GM12865 (cell line): ENCODE results near the gene MIOX.

Experiments
- DNase-seq: peaks from one replicate; pipeline ENCODE4 v3.0.0; 2010; ENCODE audit warnings: low read depth
- H3K4me3 ChIP-seq: 2 replicates; pipeline ENCODE4 v1.5.1; 2011; ENCODE audit warnings: mild to moderate bottlenecking, low read depth, low read length, control low read depth
- TF ChIP-seq, protein P1 (sequence below): IDR thresholded peaks from 2 replicates; pipeline ENCODE4 v1.5.1; 2011; ENCODE audit warnings: low read length, control low read depth, low read depth, inconsistent platforms; ENCODE audit not compliant: insufficient read depth; ENCODE audit errors: missing control alignments

The MIOX gene

DNA sequence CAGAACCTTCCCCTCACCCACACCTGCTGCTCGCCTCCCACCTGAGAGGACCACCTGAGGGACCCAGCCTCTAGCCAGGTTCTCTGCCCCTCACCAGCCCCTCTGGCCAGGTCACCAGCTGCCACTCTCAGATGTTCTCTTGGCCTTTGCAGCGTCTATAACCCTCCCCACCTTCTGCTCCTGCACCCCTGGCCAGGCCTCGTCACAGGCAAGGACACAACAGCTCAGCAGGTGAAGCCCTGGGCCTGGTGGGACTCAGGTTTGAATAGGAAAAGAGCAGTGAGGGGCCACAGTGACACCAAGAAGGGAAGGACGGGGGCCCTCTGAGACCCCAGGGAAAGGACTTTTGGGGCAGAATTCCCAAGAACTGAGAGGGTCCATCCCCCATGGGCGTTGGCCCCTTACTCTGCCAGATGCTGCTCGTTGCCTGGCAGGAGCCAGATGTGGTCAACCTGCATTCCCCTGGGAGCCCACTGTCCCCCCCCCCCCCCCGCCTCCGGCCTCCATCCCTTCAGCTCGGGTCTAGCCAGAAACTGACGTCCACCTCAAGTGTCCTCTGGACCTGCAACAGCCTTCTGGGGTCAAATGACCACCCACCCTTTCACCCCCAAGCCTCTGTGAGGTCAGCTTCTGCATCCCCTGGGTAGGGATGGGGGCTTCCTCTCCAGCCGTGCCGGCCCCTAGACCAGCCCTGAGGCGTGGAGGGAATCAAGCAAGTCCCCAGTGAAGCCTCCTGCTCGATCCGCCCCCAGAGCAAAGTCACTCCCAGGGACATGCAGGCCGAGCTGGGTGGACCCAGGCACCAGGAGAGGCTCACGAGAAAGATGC lies 40.6 kb upstream of the MIOX start:
- H3K4me3 ChIP-seq = no peak overlapping the region
- TF ChIP-seq, protein P1, sequence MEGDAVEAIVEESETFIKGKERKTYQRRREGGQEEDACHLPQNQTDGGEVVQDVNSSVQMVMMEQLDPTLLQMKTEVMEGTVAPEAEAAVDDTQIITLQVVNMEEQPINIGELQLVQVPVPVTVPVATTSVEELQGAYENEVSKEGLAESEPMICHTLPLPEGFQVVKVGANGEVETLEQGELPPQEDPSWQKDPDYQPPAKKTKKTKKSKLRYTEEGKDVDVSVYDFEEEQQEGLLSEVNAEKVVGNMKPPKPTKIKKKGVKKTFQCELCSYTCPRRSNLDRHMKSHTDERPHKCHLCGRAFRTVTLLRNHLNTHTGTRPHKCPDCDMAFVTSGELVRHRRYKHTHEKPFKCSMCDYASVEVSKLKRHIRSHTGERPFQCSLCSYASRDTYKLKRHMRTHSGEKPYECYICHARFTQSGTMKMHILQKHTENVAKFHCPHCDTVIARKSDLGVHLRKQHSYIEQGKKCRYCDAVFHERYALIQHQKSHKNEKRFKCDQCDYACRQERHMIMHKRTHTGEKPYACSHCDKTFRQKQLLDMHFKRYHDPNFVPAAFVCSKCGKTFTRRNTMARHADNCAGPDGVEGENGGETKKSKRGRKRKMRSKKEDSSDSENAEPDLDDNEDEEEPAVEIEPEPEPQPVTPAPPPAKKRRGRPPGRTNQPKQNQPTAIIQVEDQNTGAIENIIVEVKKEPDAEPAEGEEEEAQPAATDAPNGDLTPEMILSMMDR = no peak
- no peak for DNase-seq

DNA sequence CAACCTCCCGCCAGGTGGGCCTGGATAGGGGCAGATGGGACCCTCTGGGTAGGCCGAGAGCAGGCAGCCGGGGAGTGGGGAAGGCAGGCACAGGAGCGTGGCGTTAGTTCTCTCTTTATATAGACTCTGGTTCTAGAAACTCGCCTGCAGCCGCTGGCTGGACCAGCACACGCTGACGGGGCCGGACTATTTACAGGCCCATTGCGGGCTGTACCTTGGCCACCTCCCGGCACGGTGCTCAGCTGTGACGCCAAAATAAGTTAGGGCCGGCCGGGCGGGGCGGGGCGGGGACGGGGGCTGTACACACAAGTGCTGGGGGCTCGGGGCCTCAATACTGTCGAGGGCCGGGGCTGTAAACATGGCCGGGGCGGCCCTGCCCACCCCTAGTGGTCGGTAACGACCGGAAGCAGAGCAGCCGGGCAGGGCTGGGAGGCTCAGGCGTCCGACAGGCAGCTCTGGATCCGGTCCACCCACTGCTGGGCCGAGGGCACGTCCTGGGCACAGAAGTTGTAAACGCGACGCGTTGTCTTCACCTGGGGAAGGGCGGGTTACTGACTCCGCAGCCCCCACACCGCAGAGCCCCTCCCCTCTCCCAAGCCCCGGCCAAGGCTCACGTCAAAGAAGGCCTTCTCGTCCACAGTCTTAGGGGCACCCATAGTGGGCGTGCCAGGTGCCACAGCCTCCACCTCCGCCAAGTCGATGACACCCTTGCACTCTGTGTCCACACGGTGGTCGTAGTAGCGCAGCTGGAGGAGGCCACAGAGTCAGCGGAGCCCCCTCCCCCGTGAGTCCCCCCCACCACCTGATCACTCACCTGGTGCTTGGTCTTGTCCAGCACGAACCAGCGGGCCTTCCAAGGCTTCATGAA lies 39.7 kb upstream of the MIOX start:
- no peak overlapping the region for H3K4me3 ChIP-seq
- TF ChIP-seq, protein P1 = no peak
- DNase-seq = no peak

DNA sequence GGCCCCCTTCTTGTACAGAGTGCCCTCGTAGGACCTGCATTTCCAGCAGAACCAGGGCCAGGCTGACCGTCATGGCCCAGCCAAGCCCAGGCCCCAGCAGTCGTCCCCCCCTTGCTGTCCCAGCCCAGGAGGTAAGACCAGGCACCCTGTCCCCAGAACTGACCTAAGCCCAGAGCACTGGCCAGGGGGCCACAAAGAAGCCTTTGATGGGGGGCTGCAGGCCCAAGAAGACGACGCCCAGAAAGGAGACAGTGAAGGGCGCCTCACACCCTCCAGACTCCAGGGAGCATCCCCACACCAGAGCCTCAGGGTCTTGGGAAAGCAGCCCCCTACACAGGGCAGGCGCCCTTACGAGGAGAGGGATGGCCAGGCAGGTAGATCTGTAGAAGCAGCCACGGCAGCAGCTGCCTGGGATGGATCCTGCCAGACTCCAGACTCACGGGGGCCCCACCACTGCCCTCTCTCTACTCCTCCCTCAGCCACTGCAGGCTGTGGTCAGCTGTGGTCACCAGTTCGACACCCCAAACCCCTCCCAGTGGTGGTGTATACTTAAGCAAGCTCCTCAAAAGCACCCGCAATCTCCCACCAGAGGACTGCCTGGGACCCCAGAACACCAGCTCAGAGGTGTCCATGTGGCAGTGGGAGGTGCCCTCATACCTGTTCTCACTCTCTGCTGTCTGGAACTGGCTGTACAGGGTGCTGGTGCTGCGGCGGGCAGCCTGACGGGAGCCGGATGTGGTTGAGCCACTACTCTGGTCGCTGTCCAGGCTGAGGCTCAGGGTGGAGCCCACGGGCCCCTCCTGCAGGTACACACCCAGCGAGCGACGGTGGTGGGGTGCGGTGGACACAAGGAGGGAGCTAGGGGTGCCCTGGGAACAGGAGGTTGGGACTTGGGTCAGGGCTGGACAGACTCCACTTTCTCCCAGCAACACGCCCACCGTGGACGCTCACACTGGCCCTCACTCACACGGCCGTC lies 38.8 kb upstream of the MIOX start:
- TF ChIP-seq, protein P1 = no peak
- H3K4me3 ChIP-seq = no peak overlapping the region
- DNase-seq = no peak

DNA sequence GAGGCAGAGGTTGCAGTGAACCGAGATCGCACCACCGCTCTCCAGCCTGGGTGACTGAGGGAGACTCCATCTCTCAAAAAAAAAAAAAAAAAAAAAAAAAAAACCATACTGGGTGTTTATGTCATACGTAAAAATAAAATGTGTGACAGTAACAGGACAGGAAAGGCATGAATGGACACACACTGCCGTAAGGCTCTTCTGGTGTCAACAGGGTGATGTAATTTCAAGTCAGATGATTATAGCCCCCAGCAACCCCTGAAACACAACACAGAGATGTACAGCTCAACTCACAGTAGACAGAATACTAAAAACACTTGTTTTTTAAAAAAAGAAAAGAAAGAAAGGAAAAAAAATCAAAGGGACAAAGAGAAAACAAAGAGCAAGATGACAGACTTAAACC lies 34.0 kb upstream of the MIOX start:
- no peak for DNase-seq
- no peak overlapping the region for H3K4me3 ChIP-seq
- TF ChIP-seq, protein P1 = no peak

DNA sequence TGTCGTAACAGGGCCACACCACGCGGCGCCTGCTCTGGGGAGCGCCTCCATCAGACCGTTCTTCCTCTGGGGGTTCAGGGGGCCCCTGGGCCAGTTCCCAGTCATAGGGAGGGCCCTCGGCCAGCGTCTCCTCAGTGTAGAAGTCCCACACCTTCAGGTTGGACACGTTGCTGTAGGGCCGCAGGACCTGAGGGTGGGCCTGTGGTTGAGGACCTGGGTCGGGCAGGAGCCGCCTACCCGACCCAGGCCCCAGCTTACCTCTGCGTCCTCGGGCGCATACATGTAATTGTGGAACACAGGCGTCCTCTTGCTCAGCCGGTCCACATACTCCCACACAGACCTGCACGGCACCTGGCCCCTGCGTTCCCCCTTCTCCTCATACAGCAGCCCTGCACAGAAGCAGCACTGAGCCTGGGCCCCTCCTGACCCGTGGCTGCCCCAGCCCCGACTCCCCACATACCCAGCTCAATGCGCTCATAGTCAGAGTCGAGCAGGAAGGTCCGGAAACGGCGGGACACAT lies 32.0 kb upstream of the MIOX start:
- no peak for DNase-seq
- TF ChIP-seq, protein P1 = no peak
- no peak overlapping the region for H3K4me3 ChIP-seq

- no peak overlapping the region for H3K4me3 ChIP-seq
- TF ChIP-seq, protein P1 = no peak
- no peak for DNase-seq
Observed at GRCh38 chr22:50455201-50455600, 31.5 kb upstream of the MIOX start.
